SK-N-SH (cell line): ENCODE results near the gene EID3. TPM values are rescaled to one million over a fixed set of nuclear protein-coding genes. Genes with fewer than 3 reads are reported as not detected.

Source experiments
- CTCF ChIA-PET: fragments of 300-600, 350-600 bp; formaldehyde crosslinking; extraction: SDS; loops from one replicate; lab custom pipeline; 2021; lab: Yijun Ruan, JAX
- POLR2A ChIA-PET: fragments of 350-600 bp; sonication (Branson Sonifier 250); formaldehyde crosslinking; extraction: SDS; loops from one replicate; lab custom pipeline; 2020; ENCODE audit warnings: antibody characterized with exemption, inconsistent platforms; lab: Yijun Ruan, JAX
- DNase-seq: peaks from one replicate; pipeline ENCODE4 v3.0.0; 2012
- H2AFZ ChIP-seq: fragments of 200-600 bp; sonication (generic); 2 replicates; pipeline ENCODE4 v1.8.1; 2016; ENCODE audit warnings: antibody characterized with exemption, mild to moderate bottlenecking, low read depth
- H3F3A ChIP-seq: fragments of 200-600 bp; sonication (generic); replicated peaks from 2 replicates; pipeline ENCODE3; 2016; ENCODE audit warnings: antibody characterized with exemption, mild to moderate bottlenecking; ENCODE audit not compliant: insufficient read depth
- H3K27ac ChIP-seq, 2 experiments: fragments of 200-500 bp in 1 of 2; fragments of 200-600 bp in 1 of 2; sonication (Bioruptor generic) in 1 of 2; sonication (generic), shearing (Covaris generic) in 1 of 2; 2 replicates each; pipeline versions ENCODE4 v1.5.1 to v1.6.1; 2014 to 2016; ENCODE audit warnings: low read depth in 2 of 2, inconsistent platforms in 1 of 2, low read length in 1 of 2, mild to moderate bottlenecking in 1 of 2, mixed read lengths in 1 of 2
- H3K27me3 ChIP-seq: fragments of 200-600 bp; sonication (generic), shearing (Covaris generic); 2 replicates; pipeline ENCODE4 v1.6.1; 2016; ENCODE audit warnings: mixed run types; ENCODE audit not compliant: insufficient read depth
- H3K36me3 ChIP-seq, 2 experiments: fragments of 200-500 bp in 1 of 2; fragments of 200-600 bp in 1 of 2; sonication (Bioruptor generic) in 1 of 2; sonication (generic) in 1 of 2; replicated peaks in 1 of 2; 2 replicates each; pipeline versions ENCODE3 to v1.5.1; 2014 to 2016; ENCODE audit warnings: low read length in 1 of 2, mild to moderate bottlenecking in 1 of 2; ENCODE audit not compliant: insufficient read depth in 2 of 2, control insufficient read depth in 1 of 2
- H3K4me1 ChIP-seq, 2 experiments: fragments of 200-500 bp in 1 of 2; fragments of 200-600 bp in 1 of 2; sonication (Bioruptor generic) in 1 of 2; sonication (generic), shearing (Covaris generic) in 1 of 2; 2 replicates each; pipeline versions ENCODE4 v1.5.1 to v1.6.1; 2014 to 2016; ENCODE audit warnings: low read depth in 1 of 2, low read length in 1 of 2, mixed run types in 1 of 2; ENCODE audit not compliant: insufficient read depth in 2 of 2, control insufficient read depth in 1 of 2
- H3K4me2 ChIP-seq: fragments of 200-600 bp; sonication (generic), shearing (Covaris generic); 2 replicates; pipeline ENCODE4 v1.6.1; 2017; ENCODE audit warnings: mixed run types
- H3K4me3 ChIP-seq, 2 experiments: fragments of 200-500 bp in 1 of 2; fragments of 200-600 bp in 1 of 2; sonication (Bioruptor generic) in 1 of 2; sonication (generic), shearing (Covaris generic) in 1 of 2; 2 replicates each; pipeline versions ENCODE4 v1.5.1 to v1.8.1; 2014 to 2016; ENCODE audit warnings: low read depth in 2 of 2, inconsistent platforms in 1 of 2, low read length in 1 of 2, mild to moderate bottlenecking in 1 of 2, mixed read lengths in 1 of 2, moderate library complexity in 1 of 2
- H3K79me2 ChIP-seq: fragments of 200-600 bp; sonication (generic); 2 replicates; pipeline ENCODE4 v1.8.1; 2017; ENCODE audit warnings: mild to moderate bottlenecking; ENCODE audit not compliant: insufficient read depth
- H3K9ac ChIP-seq: fragments of 200-600 bp; sonication (generic); 2 replicates; pipeline ENCODE4 v1.6.1; 2017; ENCODE audit warnings: mixed run types
- H3K9me2 ChIP-seq: fragments of 200-600 bp; sonication (generic); 2 replicates; pipeline ENCODE4 v1.6.1; 2017; ENCODE audit warnings: mixed run types
- H3K9me3 ChIP-seq: fragments of 200-600 bp; sonication (generic); 2 replicates; pipeline ENCODE4 v1.6.1; 2017; ENCODE audit warnings: mixed run types, mild to moderate bottlenecking, moderate library complexity
- H4K20me1 ChIP-seq: fragments of 200-600 bp; sonication (generic); 2 replicates; pipeline ENCODE4 v1.6.1; 2017; ENCODE audit warnings: mild to moderate bottlenecking, mixed run types; ENCODE audit not compliant: insufficient read depth
- CHD2 ChIP-seq: fragments of 150-350 bp; IDR thresholded peaks from 2 replicates; pipeline ENCODE4 v1.6.1; 2018; ENCODE audit warnings: low read length; ENCODE audit not compliant: partially characterized antibody
- ELF1 ChIP-seq: IDR thresholded peaks from 2 replicates; pipeline ENCODE4 v1.4.0; 2012
- EP300 ChIP-seq, 2 experiments: IDR thresholded peaks; 2 replicates each; pipeline versions ENCODE4 v1.4.0 to v1.6.1; 2012; ENCODE audit warnings: borderline replicate concordance in 1 of 2, low read depth in 1 of 2, low read length in 1 of 2
- FOSL2 ChIP-seq: IDR thresholded peaks from 2 replicates; pipeline ENCODE4 v1.4.0; 2012; ENCODE audit warnings: low read depth, mild to moderate bottlenecking, moderate library complexity, borderline replicate concordance
- FOXJ3 ChIP-seq: sonication (generic); formaldehyde crosslinking; IDR thresholded peaks from 2 replicates; pipeline ENCODE4 v1.5.1; 2020; ENCODE audit warnings: mild to moderate bottlenecking, missing genetic modification reagents
- FOXM1 ChIP-seq: IDR thresholded peaks from 2 replicates; pipeline ENCODE4 v1.4.0; 2012; ENCODE audit warnings: low read depth, mild to moderate bottlenecking
- GABPA ChIP-seq: IDR thresholded peaks from 2 replicates; pipeline ENCODE4 v1.4.0; 2012; ENCODE audit warnings: low read depth, mild to moderate bottlenecking
- JUND ChIP-seq: IDR thresholded peaks from 2 replicates; pipeline ENCODE4 v1.4.0; 2012
- MEF2A ChIP-seq: IDR thresholded peaks from 2 replicates; pipeline ENCODE4 v1.4.0; 2012; ENCODE audit warnings: low read depth, borderline replicate concordance
- MXI1 ChIP-seq: IDR thresholded peaks from 2 replicates; pipeline ENCODE4 v1.6.1; 2012; ENCODE audit warnings: mild to moderate bottlenecking, low read depth, low read length, improper control_type of control experiment
- NFIC ChIP-seq: IDR thresholded peaks from 2 replicates; pipeline ENCODE4 v1.4.0; 2012; ENCODE audit warnings: borderline replicate concordance
- NRF1 ChIP-seq: IDR thresholded peaks from 2 replicates; pipeline ENCODE4 v1.6.1; 2012; ENCODE audit warnings: low read depth, mild to moderate bottlenecking, low read length
- PBX3 ChIP-seq: IDR thresholded peaks from 2 replicates; pipeline ENCODE4; 2012
- POLR2AphosphoS5 ChIP-seq: IDR thresholded peaks from 2 replicates; pipeline ENCODE4 v1.6.1; 2012; ENCODE audit warnings: low read depth, low read length
- RCOR1 ChIP-seq: fragments of 150-350 bp; IDR thresholded peaks from 2 replicates; pipeline ENCODE4 v1.6.1; 2017; ENCODE audit warnings: antibody characterized with exemption, low read length
- SMC3 ChIP-seq: IDR thresholded peaks from 2 replicates; pipeline ENCODE4 v1.6.1; 2012; ENCODE audit warnings: low read depth, low read length, improper control_type of control experiment
- TAF1 ChIP-seq: IDR thresholded peaks from 2 replicates; pipeline ENCODE4 v1.6.1; 2012; ENCODE audit warnings: low read depth, mild to moderate bottlenecking, low read length, moderate library complexity, borderline replicate concordance
- TCF12 ChIP-seq: IDR thresholded peaks from 2 replicates; pipeline ENCODE4 v1.4.0; 2012
- WGBS: methylation state at CpG from one replicate; pipeline ENCODE4 v1.1.6; 2017; ENCODE audit warnings: low lambda C conversion rate; 5-methylcytosine and 5-hydroxymethylcytosine counted together
- polyA plus RNA-seq, 3 experiments: library from polyadenylated mRNA; depleted of rRNA; stranded (reverse); fragments of >200 nt; gene quantifications; 2 replicates each; pipeline ENCODE4 v1.2.3, GENCODE V29; 2012
- TF ChIP-seq, protein P1 (sequence below): IDR thresholded peaks from 2 replicates; pipeline ENCODE4 v1.4.0; 2012; ENCODE audit warnings: low read depth, borderline replicate concordance
- TF ChIP-seq, protein P2 (sequence below): IDR thresholded peaks from 2 replicates; pipeline ENCODE4 v1.4.0; 2012; ENCODE audit warnings: low read depth
- TF ChIP-seq, protein P3 (sequence below): fragments of 200-600 bp; sonication (generic); IDR thresholded peaks from 2 replicates; pipeline ENCODE4 v1.6.1; 2017; ENCODE audit warnings: antibody characterized with exemption, mild to moderate bottlenecking, moderate library complexity

EID3 gene
- polyA plus RNA-seq, 1 of the 3 experiments (the other 2 are of a cell fraction): 0.92 TPM

GRCh38 chr12:104286516-104287482 is 16.7 kb upstream of the EID3 start (continued):
- TF ChIP-seq PBX3 (peak; percentile 84), EP300 (IDR thresholded peaks at IDR 0.05; ENCODE audit: borderline replicate concordance in 1 of 2, low read depth in 1 of 2, low read length in 1 of 2) (peak in 1 of 2 experiments; percentile 56; a peak in 2 of 4 replicates), TAF1 (peak; percentile 82), TCF12 (peak; percentile 7), MXI1 (peak; percentile 82), RCOR1 (peak; percentile 35; the same call in 1 of the 2 replicates), MEF2A (no peak)
- TF ChIP-seq, all 33 proteins: peak for 16

DNA sequence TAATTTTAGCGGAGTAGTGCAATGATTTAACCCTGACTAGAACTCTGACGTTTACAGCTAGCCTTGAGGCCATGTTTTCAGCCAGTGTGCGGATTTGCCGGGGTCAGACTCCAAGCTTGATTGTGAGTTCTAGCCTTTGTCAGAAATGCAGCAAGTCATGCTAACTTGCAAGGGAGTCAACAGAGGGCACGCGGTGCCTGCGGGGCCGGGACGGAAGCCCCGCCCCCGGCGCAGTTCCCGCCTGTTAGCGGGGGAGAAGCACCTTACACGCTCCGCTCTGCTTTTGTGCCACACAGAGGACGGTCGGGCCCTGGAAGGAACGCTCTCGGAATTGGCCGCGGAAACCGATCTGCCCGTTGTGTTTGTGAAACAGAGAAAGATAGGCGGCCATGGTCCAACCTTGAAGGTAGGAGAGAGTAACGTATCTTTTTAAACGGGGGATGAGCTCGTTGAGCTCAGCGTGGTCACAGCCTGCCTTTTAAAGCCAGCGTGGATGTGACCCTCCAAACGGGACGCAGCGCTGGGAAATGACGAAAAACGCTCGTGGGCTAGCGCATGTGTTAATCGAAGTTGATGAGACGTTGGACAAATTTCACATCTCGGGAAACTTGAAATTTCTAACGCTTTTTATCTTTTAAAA is 14.8 kb upstream of the EID3 start:
- Histone ChIP-seq H3K9me2 (no peaks in the 10 kb centered on the region), H3K27me3 (no peaks in the 10 kb centered on the region), H3K9me3 (no peaks in the 10 kb centered on the region), H3K4me2 (peak overlapping the region; percentile 95), H3F3A (peaks cover 24% of the 10 kb centered on the region), H3K4me3 (peak overlapping the region; percentile 74 to 75), H4K20me1 (peaks cover 53% of the 10 kb centered on the region), H3K79me2 (peaks cover 71% of the 10 kb centered on the region), H3K9ac (peak overlapping the region; percentile 95), H3K36me3 (peaks cover 10 to 22% of the 10 kb centered on the region in 2 experiments), H3K4me1 (peaks cover 16 to 18% of the 10 kb centered on the region in 2 experiments; a peak in 3 of 4 replicates), H2AFZ (no peak overlapping the region; the same call in 1 of the 2 replicates), H3K27ac (peak overlapping the region; percentile 95 to 97)
- ChIA-PET POLR2A (interaction anchor here (1.2 kb wide), 1 partner anchor 150 kb away, joined by 3 read pairs; the partner anchor contains the start of gene NFYB), CTCF (interaction anchor here (0.7 to 3.0 kb wide), 7 partner anchors 12 to 239 kb away, joined by 3 to 13 read pairs (median 4); partner anchors contain the start of genes EID3, GLT8D2 and NFYB)
- 2% methylated on average over 27 of the region's 41 CpGs for WGBS
- DNase-seq: peak; percentile 91
- TF ChIP-seq JUND (no peak), NRF1 (0 out of 2 replicates have a peak, but pooled peaks have one; percentile 12), POLR2AphosphoS5 (peak; percentile 38; the same call in 1 of the 2 replicates), GABPA (0 out of 2 replicates have a peak, but pooled peaks have one; percentile 14), SMC3 (no peak), ELF1 (no peak), FOSL2 (no peak), CHD2 (peak; percentile 34), EP300 (IDR thresholded peaks at IDR 0.05; ENCODE audit: borderline replicate concordance in 1 of 2, low read depth in 1 of 2, low read length in 1 of 2) (0 out of 4 replicates have a peak, but pooled peaks of 1 of the 2 experiments have one; percentile 11), FOXJ3 (0 out of 2 replicates have a peak, but pooled peaks have one; percentile 45), NFIC (no peak), FOXM1 (no peak), TAF1 (peak; percentile 64; the same call in 1 of the 2 replicates)
- TF ChIP-seq, protein P1, sequence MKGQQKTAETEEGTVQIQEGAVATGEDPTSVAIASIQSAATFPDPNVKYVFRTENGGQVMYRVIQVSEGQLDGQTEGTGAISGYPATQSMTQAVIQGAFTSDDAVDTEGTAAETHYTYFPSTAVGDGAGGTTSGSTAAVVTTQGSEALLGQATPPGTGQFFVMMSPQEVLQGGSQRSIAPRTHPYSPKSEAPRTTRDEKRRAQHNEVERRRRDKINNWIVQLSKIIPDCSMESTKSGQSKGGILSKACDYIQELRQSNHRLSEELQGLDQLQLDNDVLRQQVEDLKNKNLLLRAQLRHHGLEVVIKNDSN: no peak; the same call in 1 of the 2 replicates
- TF ChIP-seq, protein P2, sequence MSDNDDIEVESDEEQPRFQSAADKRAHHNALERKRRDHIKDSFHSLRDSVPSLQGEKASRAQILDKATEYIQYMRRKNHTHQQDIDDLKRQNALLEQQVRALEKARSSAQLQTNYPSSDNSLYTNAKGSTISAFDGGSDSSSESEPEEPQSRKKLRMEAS: peak; percentile 98
- TF ChIP-seq, protein P3, sequence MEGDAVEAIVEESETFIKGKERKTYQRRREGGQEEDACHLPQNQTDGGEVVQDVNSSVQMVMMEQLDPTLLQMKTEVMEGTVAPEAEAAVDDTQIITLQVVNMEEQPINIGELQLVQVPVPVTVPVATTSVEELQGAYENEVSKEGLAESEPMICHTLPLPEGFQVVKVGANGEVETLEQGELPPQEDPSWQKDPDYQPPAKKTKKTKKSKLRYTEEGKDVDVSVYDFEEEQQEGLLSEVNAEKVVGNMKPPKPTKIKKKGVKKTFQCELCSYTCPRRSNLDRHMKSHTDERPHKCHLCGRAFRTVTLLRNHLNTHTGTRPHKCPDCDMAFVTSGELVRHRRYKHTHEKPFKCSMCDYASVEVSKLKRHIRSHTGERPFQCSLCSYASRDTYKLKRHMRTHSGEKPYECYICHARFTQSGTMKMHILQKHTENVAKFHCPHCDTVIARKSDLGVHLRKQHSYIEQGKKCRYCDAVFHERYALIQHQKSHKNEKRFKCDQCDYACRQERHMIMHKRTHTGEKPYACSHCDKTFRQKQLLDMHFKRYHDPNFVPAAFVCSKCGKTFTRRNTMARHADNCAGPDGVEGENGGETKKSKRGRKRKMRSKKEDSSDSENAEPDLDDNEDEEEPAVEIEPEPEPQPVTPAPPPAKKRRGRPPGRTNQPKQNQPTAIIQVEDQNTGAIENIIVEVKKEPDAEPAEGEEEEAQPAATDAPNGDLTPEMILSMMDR: no peak
